ENCODE data around the gene PPAN. TPM values are rescaled to one million over a fixed set of nuclear protein-coding genes. Genes with fewer than 3 reads are reported as not detected.
A peak's percentile ranks its signal among the peaks of the same experiment; 100 is the strongest.

PPAN gene
- total RNA-seq, 2 donors from 2014 or later: 205 to 372 TPM

GRCh38 chr19:10155839-10156238, 49.7 kb downstream of the PPAN start:
- ATAC-seq (replicated peaks): peak; percentile 29
- peaks cover 4% of the 10 kb centered on the region for H3K4me1 Mint-ChIP-seq

GRCh38 chr19:10158071-10158470, 51.9 kb downstream of the PPAN start:
- peaks cover 100% of the 10 kb centered on the region for H3K36me3 Mint-ChIP-seq (ENCODE audit: low read depth)
- H3K27me3 Mint-ChIP-seq: no peaks in the 10 kb centered on the region
- H3K27ac Mint-ChIP-seq: no peak overlapping the region
- ATAC-seq (replicated peaks): no peak
- no peaks in the 10 kb centered on the region for H3K9me3 Mint-ChIP-seq
- H3K4me3 Mint-ChIP-seq: no peak overlapping the region
- H3K4me1 Mint-ChIP-seq: peaks cover 4% of the 10 kb centered on the region

More at GRCh38 chr19:10155839-10156238, 49.7 kb downstream of the PPAN start:
- no peaks in the 10 kb centered on the region for H3K9me3 Mint-ChIP-seq
- peaks cover 100% of the 10 kb centered on the region for H3K36me3 Mint-ChIP-seq (ENCODE audit: low read depth)
- no peak overlapping the region for H3K4me3 Mint-ChIP-seq
- H3K27ac Mint-ChIP-seq: no peak overlapping the region
- no peaks in the 10 kb centered on the region for H3K27me3 Mint-ChIP-seq

DNA sequence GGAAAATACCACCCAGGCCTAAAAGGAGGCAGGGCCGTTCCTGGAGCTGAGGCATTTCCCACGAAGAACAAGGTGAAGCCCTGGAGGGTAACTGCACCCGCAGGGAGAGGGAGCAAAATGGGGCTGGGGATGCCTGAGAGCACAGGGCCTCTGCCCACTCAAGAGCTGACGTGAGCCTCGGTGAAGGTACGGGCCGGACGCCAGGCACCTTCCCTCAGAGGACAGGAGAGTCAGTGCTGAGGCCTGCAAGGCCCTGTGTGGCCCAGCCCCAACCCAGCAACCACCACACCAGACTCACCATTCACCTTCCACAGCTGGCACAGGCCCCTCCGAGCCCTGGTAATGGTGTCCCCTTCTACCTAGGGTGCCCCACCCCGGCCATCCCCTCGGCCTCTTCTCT, 52.3 kb downstream of the PPAN start:
- no peak for ATAC-seq (replicated peaks)
- Mint-ChIP-seq H3K9me3 (no peaks in the 10 kb centered on the region), H3K27ac (no peak overlapping the region), H3K36me3 (ENCODE audit: low read depth) (peaks cover 100% of the 10 kb centered on the region), H3K27me3 (no peaks in the 10 kb centered on the region), H3K4me3 (no peak overlapping the region), H3K4me1 (peaks cover 4% of the 10 kb centered on the region)

- peaks cover 4% of the 10 kb centered on the region for H3K4me1 Mint-ChIP-seq
- ATAC-seq (replicated peaks): no peak
- H3K27me3 Mint-ChIP-seq: no peaks in the 10 kb centered on the region
- H3K9me3 Mint-ChIP-seq: no peaks in the 10 kb centered on the region
- no peak overlapping the region for H3K4me3 Mint-ChIP-seq
- peaks cover 100% of the 10 kb centered on the region for H3K36me3 Mint-ChIP-seq (ENCODE audit: low read depth)
- H3K27ac Mint-ChIP-seq: no peak overlapping the region
Measured at GRCh38 chr19:10159610-10160009, 53.4 kb downstream of the PPAN start.

Other genes with a start within 250 kb of the PPAN start
- gene OLFM2, start 169.8 kb upstream of the PPAN start, total RNA-seq: 1 to 10 TPM; 1.6 to 7.4 TPM
- 10 to 100 TPM in 1 of 2 donors, 1 to 10 TPM in 1; 6.1 to 32.1 TPM for gene COL5A3, start 95.9 kb upstream of the PPAN start, total RNA-seq
- gene RDH8, start 92.9 kb upstream of the PPAN start, total RNA-seq: under 1 TPM in 1 of 2 donors, not detected in 1; 0.26 TPM
- gene SHFL, start 20.0 kb upstream of the PPAN start, total RNA-seq: 10 to 100 TPM; 52.5 to 65.0 TPM
- 10 to 100 TPM in 1 of 2 donors, 1 to 10 TPM in 1; 5.7 to 47.0 TPM for gene ANGPTL6, start 3.7 kb upstream of the PPAN start, total RNA-seq
- gene P2RY11, start 5.3 kb downstream of the PPAN start, total RNA-seq: 100 to 1,000 TPM; 114 to 237 TPM
- gene EIF3G, start 13.5 kb downstream of the PPAN start, total RNA-seq: 100 to 1,000 TPM; 174 to 235 TPM
- 100 to 1,000 TPM; 300 to 434 TPM for gene DNMT1, start 88.6 kb downstream of the PPAN start, total RNA-seq
- 10 to 100 TPM in 1 of 2 donors, 1 to 10 TPM in 1; 7.9 to 17.1 TPM for gene S1PR2, start 125.0 kb downstream of the PPAN start, total RNA-seq
- 100 to 1,000 TPM in 1 of 2 donors, 10 to 100 TPM in 1; 61.1 to 142 TPM for gene MRPL4, start 145.9 kb downstream of the PPAN start, total RNA-seq
- 10 to 100 TPM; 47.8 to 88.5 TPM for gene ICAM1, start 164.8 kb downstream of the PPAN start, total RNA-seq
- gene ICAM4, start 180.6 kb downstream of the PPAN start, total RNA-seq: 1 to 10 TPM in 1 of 2 donors, under 1 TPM in 1; 0.78 to 2.2 TPM
- gene ICAM5, start 183.6 kb downstream of the PPAN start, total RNA-seq: 1 to 10 TPM in 1 of 2 donors, under 1 TPM in 1; 0.71 to 8.6 TPM
- 1 to 10 TPM; 5.4 to 6.6 TPM for gene ZGLP1, start 203.5 kb downstream of the PPAN start, total RNA-seq
- gene FDX2, start 209.7 kb downstream of the PPAN start, total RNA-seq: 10 to 100 TPM; 12.3 to 20.1 TPM
- gene RAVER1, start 227.2 kb downstream of the PPAN start, total RNA-seq: 10 to 100 TPM; 66.3 to 88.7 TPM
- gene ICAM3, start 233.3 kb downstream of the PPAN start, total RNA-seq: 100 to 1,000 TPM; 144 to 228 TPM

Measured in activated T-helper 17 cell treated with anti-CD3 and anti-CD28 coated beads, Interleukin-2, amount 50 U/mL, for 72 hours (primary cell).